ENCODE data around the gene CHN1.
A peak's percentile ranks its signal among the peaks of the same experiment; 100 is the strongest.

CHN1 gene

DNA sequence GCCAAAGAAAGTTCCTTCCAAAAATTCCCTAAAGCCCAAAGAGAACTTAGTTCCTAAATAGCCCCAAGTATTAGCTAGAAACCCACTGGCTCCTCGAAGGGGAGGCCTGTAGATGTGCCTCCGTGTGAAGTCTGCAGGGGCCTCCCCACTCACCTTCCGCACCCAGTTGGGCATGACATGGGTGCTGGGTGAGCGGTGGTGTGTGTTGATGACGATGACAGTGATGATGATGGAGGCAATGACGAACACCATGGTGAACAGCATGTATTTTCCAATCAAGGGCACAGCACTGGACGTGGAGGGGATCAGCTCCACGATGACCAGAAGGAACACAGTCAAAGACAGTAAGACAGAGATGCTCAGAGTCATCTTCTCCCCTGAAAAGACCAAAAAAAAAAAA, 255.4 kb downstream of the CHN1 start:
- no peak overlapping the region for H3K27ac ChIP-seq
- no peak for TF ChIP-seq ZFX (IDR thresholded peaks at IDR 0.05; ENCODE audit: borderline replicate concordance)
- TF ChIP-seq, protein P1, sequence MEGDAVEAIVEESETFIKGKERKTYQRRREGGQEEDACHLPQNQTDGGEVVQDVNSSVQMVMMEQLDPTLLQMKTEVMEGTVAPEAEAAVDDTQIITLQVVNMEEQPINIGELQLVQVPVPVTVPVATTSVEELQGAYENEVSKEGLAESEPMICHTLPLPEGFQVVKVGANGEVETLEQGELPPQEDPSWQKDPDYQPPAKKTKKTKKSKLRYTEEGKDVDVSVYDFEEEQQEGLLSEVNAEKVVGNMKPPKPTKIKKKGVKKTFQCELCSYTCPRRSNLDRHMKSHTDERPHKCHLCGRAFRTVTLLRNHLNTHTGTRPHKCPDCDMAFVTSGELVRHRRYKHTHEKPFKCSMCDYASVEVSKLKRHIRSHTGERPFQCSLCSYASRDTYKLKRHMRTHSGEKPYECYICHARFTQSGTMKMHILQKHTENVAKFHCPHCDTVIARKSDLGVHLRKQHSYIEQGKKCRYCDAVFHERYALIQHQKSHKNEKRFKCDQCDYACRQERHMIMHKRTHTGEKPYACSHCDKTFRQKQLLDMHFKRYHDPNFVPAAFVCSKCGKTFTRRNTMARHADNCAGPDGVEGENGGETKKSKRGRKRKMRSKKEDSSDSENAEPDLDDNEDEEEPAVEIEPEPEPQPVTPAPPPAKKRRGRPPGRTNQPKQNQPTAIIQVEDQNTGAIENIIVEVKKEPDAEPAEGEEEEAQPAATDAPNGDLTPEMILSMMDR (IDR thresholded peaks at IDR 0.05): no peak

DNA sequence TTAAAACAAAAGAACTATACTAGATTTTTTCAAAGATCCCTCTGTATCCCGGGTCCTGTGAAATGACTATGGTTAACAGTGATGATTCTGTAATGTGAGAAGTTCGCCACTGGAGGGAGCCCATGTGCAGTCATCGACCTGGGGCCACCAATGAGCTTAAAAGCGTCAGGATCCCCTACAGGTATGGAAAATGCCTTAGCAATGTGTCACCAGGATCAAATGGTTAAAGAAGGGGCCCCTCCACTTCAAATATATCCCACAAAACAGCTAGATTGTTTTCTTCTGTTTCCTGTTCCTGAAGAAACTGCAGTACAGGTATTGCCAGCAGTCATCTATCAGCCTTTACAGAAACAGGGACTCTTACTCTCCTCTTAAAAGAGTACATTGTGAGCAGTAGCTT, 256.2 kb downstream of the CHN1 start:
- TF ChIP-seq, protein P1 (IDR thresholded peaks at IDR 0.05): peak; percentile 78
- no peak for TF ChIP-seq ZFX (IDR thresholded peaks at IDR 0.05; ENCODE audit: borderline replicate concordance)
- no peak overlapping the region for H3K27ac ChIP-seq

Measured in 22Rv1 (cell line).